Activated CD4-positive, alpha-beta memory T cell treated with anti-CD3 and anti-CD28 coated beads for 36 hours (primary cell): ENCODE data around the gene NPPA. TPM values are rescaled to one million over a fixed set of nuclear protein-coding genes. Genes with fewer than 3 reads are reported as not detected.

Source experiments
- CTCF ChIA-PET: fragments of 350-600 bp; sonication (Branson Sonifier 250); formaldehyde crosslinking; loops from one replicate; lab custom pipeline; 2021; ENCODE audit warnings: antibody characterized with exemption, inconsistent platforms; lab: Charles Lee
- POLR2A ChIA-PET: fragments of 350-600 bp; sonication (Branson Sonifier 250); formaldehyde crosslinking; loops from one replicate; lab custom pipeline; 2021; ENCODE audit warnings: antibody characterized with exemption; lab: Charles Lee
- DNase-seq: peaks from one replicate; pipeline ENCODE4 v3.0.0-alpha.2; 2020
- H3K27ac Mint-ChIP-seq: one replicate; pipeline ENCODE4 v1.8.0; 2021; ENCODE audit warnings: mixed read lengths
- H3K27me3 Mint-ChIP-seq: one replicate; pipeline ENCODE4 v1.8.0; 2021; ENCODE audit warnings: mixed read lengths
- H3K36me3 Mint-ChIP-seq: one replicate; pipeline ENCODE4 v1.8.0; 2021; ENCODE audit warnings: mixed read lengths
- H3K4me1 Mint-ChIP-seq: one replicate; pipeline ENCODE4 v1.8.0; 2021; ENCODE audit warnings: low read depth, mixed read lengths
- H3K4me3 Mint-ChIP-seq: one replicate; pipeline ENCODE4 v1.8.0; 2021; ENCODE audit warnings: mild to moderate bottlenecking, mixed read lengths
- H3K9me3 Mint-ChIP-seq: one replicate; pipeline ENCODE4 v1.8.0; 2021; ENCODE audit warnings: mixed read lengths
- intact Hi-C: fragments of 100-400 bp; cut with micrococcal nuclease; formaldehyde crosslinking; loops from one replicate; pipeline ENCODE4 v1.15.1; 2023
- total RNA-seq, 2 experiments: library from RNA; stranded (reverse); gene quantifications; one replicate each; pipeline ENCODE4 v1.2.3, GENCODE V29; 2021

The NPPA gene
- total RNA-seq, 2 experiments from 2014 or later: not detected

GRCh38 chr1:11869650-11870207 lies 22.1 kb upstream of the NPPA start:
- H3K27me3 Mint-ChIP-seq: peaks cover 8% of the 10 kb centered on the region
- H3K4me1 Mint-ChIP-seq: no peaks in the 10 kb centered on the region
- no peak overlapping the region for H3K4me3 Mint-ChIP-seq
- no peak for DNase-seq
- H3K36me3 Mint-ChIP-seq: no peaks in the 10 kb centered on the region
- intact Hi-C loops: no loop called here
- no peaks in the 10 kb centered on the region for H3K9me3 Mint-ChIP-seq
- ChIA-PET POLR2A (no interaction called here), CTCF (interaction anchor here (1.6 kb wide), 1 partner anchor 23 kb away, joined by 4 read pairs; no protein-coding TSS in a partner anchor)
- no peak overlapping the region for H3K27ac Mint-ChIP-seq

GRCh38 chr1:11869104-11869503 lies 21.5 kb upstream of the NPPA start:
- CTCF ChIA-PET: no interaction called here
- Mint-ChIP-seq H3K27ac (no peak overlapping the region), H3K4me1 (no peaks in the 10 kb centered on the region), H3K27me3 (peaks cover 6% of the 10 kb centered on the region), H3K4me3 (no peak overlapping the region), H3K9me3 (no peaks in the 10 kb centered on the region), H3K36me3 (no peaks in the 10 kb centered on the region)
- POLR2A ChIA-PET: interaction anchor here (0.5 kb wide), 1 partner anchor 14 kb away, joined by 4 read pairs; no protein-coding TSS in a partner anchor
- intact Hi-C loops: no loop called here
- no peak for DNase-seq

- Mint-ChIP-seq H3K4me3 (no peak overlapping the region), H3K27ac (no peak overlapping the region), H3K4me1 (no peaks in the 10 kb centered on the region), H3K36me3 (no peaks in the 10 kb centered on the region), H3K9me3 (no peaks in the 10 kb centered on the region), H3K27me3 (peaks cover 6% of the 10 kb centered on the region)
- intact Hi-C loops: no loop called here
- ChIA-PET CTCF (no interaction called here), POLR2A (interaction anchor here (0.5 to 0.8 kb wide), 2 partner anchors 13 to 40 kb away, joined by 3 to 4 read pairs; no protein-coding TSS in a partner anchor)
- no peak for DNase-seq
Observed at GRCh38 chr1:11868331-11868980, 20.9 kb upstream of the NPPA start.

- Mint-ChIP-seq H3K27me3 (peaks cover 41% of the 10 kb centered on the region), H3K4me3 (no peak overlapping the region), H3K36me3 (no peaks in the 10 kb centered on the region), H3K27ac (no peak overlapping the region), H3K9me3 (no peaks in the 10 kb centered on the region), H3K4me1 (no peaks in the 10 kb centered on the region)
- no peak for DNase-seq
- intact Hi-C loops: no loop called here
- ChIA-PET POLR2A (no interaction called here), CTCF (no interaction called here)
Observed at GRCh38 chr1:11862890-11863289, 15.3 kb upstream of the NPPA start.

- CTCF ChIA-PET: interaction anchor here (0.6 to 1.5 kb wide), 3 partner anchors 10 to 74 kb away, joined by 3 to 4 read pairs (median 3); no protein-coding TSS in a partner anchor
- Mint-ChIP-seq H3K4me3 (no peak overlapping the region), H3K9me3 (no peaks in the 10 kb centered on the region), H3K4me1 (no peaks in the 10 kb centered on the region), H3K27me3 (peaks cover 54% of the 10 kb centered on the region), H3K36me3 (no peaks in the 10 kb centered on the region), H3K27ac (no peak overlapping the region)
- intact Hi-C loops: no loop called here
- no peak for DNase-seq
- POLR2A ChIA-PET: no interaction called here
Observed at GRCh38 chr1:11860587-11860986, 13.0 kb upstream of the NPPA start.

GRCh38 chr1:11860083-11860482 lies 12.5 kb upstream of the NPPA start:
- POLR2A ChIA-PET: interaction anchor here (0.6 kb wide), 1 partner anchor 36 kb away, joined by 4 read pairs; no protein-coding TSS in a partner anchor
- no peak for DNase-seq
- H3K27ac Mint-ChIP-seq: no peak overlapping the region
- H3K4me3 Mint-ChIP-seq: no peak overlapping the region
- CTCF ChIA-PET: interaction anchor here (1.5 kb wide), 1 partner anchor 22 kb away, joined by 3 read pairs; no protein-coding TSS in a partner anchor
- no peaks in the 10 kb centered on the region for H3K9me3 Mint-ChIP-seq
- intact Hi-C loops: no loop called here
- H3K36me3 Mint-ChIP-seq: no peaks in the 10 kb centered on the region
- peaks cover 51% of the 10 kb centered on the region for H3K27me3 Mint-ChIP-seq
- no peaks in the 10 kb centered on the region for H3K4me1 Mint-ChIP-seq

- peak; percentile 73 for DNase-seq
- intact Hi-C loops: no loop called here
- Mint-ChIP-seq H3K27me3 (peaks cover 55% of the 10 kb centered on the region), H3K9me3 (no peaks in the 10 kb centered on the region), H3K4me1 (no peaks in the 10 kb centered on the region), H3K27ac (no peak overlapping the region), H3K36me3 (no peaks in the 10 kb centered on the region), H3K4me3 (no peak overlapping the region)
- ChIA-PET POLR2A (interaction anchor here (0.6 kb wide), 1 partner anchor 37 kb away, joined by 4 read pairs; no protein-coding TSS in a partner anchor), CTCF (interaction anchor here (1.5 kb wide), 1 partner anchor 21 kb away, joined by 3 read pairs; no protein-coding TSS in a partner anchor)
Observed at GRCh38 chr1:11858968-11859871, 11.6 kb upstream of the NPPA start.

- Mint-ChIP-seq H3K27me3 (peaks cover 56% of the 10 kb centered on the region), H3K4me1 (no peaks in the 10 kb centered on the region), H3K27ac (no peak within 1 kb of the TSS), H3K4me3 (no peak within 1 kb of the TSS), H3K9me3 (no peaks in the 10 kb centered on the region), H3K36me3 (no peaks in the 10 kb centered on the region)
- POLR2A ChIA-PET: no interaction called here
- no peak for DNase-seq
- intact Hi-C loops: no loop called here
- CTCF ChIA-PET: no interaction called here
Observed at GRCh38 chr1:11858613-11858967, 11.0 kb upstream of the NPPA start, which contains the start of gene NPPB. Gene NPPB, minus strand, starts transcription at chr1:11858945. Its CDS starts 112 bp downstream, at chr1:11858833.

- H3K27ac Mint-ChIP-seq: no peak overlapping the region
- no peak for DNase-seq
- intact Hi-C loops: no loop called here
- no peaks in the 10 kb centered on the region for H3K36me3 Mint-ChIP-seq
- H3K27me3 Mint-ChIP-seq: peaks cover 59% of the 10 kb centered on the region
- no peak overlapping the region for H3K4me3 Mint-ChIP-seq
- POLR2A ChIA-PET: no interaction called here
- CTCF ChIA-PET: no interaction called here
- H3K4me1 Mint-ChIP-seq: no peaks in the 10 kb centered on the region
- no peaks in the 10 kb centered on the region for H3K9me3 Mint-ChIP-seq
Observed at GRCh38 chr1:11858158-11858557, 10.6 kb upstream of the NPPA start.

- Mint-ChIP-seq H3K4me3 (no peak overlapping the region), H3K36me3 (no peaks in the 10 kb centered on the region), H3K9me3 (no peaks in the 10 kb centered on the region), H3K27me3 (peaks cover 59% of the 10 kb centered on the region), H3K27ac (no peak overlapping the region), H3K4me1 (no peaks in the 10 kb centered on the region)
- intact Hi-C loops: no loop called here
- no peak for DNase-seq
- CTCF ChIA-PET: interaction anchor here (0.6 kb wide), 1 partner anchor 762 kb away, joined by 3 read pairs; no protein-coding TSS in a partner anchor
- POLR2A ChIA-PET: no interaction called here
Observed at GRCh38 chr1:11857164-11857851, 9.7 kb upstream of the NPPA start.

- Mint-ChIP-seq H3K9me3 (no peaks in the 10 kb centered on the region), H3K36me3 (no peaks in the 10 kb centered on the region), H3K4me1 (no peaks in the 10 kb centered on the region), H3K4me3 (no peak overlapping the region), H3K27me3 (peaks cover 54% of the 10 kb centered on the region), H3K27ac (no peak overlapping the region)
- intact Hi-C loops: no loop called here
- DNase-seq: no peak
- ChIA-PET CTCF (no interaction called here), POLR2A (no interaction called here)
Observed at GRCh38 chr1:11856698-11857097, 9.1 kb upstream of the NPPA start.
